IPS-11a (cell line): ENCODE results near the gene EZR.

Experiments used
- H3K4me3 ChIP-seq: one replicate; pipeline ENCODE4 v1.5.1; 2013; ENCODE audit warnings: low read depth, low read length, control low read depth

The EZR gene

DNA sequence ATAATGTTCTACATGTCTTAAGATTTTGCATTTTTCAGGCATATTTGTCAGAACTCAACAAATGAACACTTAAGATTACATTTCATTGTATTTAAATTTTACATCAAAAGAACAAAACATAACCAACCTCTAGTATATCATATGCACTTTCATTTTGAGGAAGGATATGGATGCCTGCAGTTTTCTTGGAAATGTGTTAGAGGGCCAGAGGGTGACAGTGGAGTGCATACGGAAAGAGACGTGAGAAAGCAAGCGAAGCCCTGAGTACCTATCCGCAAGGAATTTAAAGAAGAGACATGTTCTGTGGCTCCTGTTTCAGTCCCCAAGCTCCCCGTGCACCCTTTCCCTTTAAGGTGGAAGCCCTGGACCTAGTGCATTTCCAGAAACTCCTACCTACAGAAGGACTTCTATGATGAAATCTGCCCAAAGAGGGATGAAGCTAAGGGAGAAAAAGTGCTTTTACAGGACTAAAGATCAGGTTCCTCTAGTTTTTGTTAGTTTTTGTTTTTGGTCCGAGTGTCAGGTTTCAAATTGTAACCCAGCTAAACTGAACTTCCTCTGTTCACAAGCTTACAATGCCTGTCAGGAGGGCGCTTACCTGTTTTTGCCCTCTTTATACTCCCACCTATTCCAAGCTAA is 38.8 kb downstream of the EZR start:
- no peak overlapping the region for H3K4me3 ChIP-seq

DNA sequence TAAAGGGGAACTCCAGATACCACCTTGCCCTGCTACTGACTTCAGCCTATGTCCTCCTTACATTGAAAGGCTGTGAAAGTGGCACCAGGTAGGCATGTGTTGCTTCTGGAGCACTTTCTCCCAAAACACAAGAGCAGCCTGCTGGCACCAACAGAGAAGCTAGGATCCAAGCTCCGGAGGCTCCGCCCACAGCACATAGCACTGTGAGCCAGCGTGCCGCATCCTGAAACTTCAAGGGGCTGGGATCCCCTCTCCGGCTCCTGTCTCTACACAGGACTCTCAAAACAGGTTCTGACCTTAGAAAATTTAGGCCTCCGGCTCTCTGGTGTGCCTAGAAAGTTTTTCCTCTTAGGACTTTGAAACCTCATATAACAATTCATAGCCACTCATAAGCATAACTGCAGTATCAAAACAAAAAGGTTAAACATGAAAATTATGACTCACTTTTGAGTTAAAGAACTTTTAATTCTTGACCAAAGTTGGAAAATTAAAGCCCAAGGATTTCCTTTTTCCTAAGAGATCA is 41.1 kb downstream of the EZR start:
- no peak overlapping the region for H3K4me3 ChIP-seq

DNA sequence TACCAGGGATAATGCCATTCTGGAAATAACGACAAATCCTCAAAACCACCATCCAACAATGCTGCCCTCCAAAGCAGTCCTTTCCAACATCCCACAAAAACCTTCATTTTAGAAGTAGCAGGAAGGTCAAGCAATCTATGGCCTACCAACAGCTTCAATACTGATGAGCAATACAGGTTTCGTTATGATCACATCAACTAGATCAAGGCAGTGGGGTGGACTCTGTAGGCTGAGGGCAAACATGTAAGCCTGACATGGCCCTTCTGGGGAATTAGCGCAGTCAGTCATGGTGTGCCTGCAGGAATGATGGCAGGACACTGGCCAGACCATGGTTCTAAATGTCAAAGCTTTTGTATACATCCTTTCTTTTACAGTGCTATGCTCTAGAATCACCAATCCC is 41.7 kb downstream of the EZR start:
- H3K4me3 ChIP-seq: no peak overlapping the region

DNA sequence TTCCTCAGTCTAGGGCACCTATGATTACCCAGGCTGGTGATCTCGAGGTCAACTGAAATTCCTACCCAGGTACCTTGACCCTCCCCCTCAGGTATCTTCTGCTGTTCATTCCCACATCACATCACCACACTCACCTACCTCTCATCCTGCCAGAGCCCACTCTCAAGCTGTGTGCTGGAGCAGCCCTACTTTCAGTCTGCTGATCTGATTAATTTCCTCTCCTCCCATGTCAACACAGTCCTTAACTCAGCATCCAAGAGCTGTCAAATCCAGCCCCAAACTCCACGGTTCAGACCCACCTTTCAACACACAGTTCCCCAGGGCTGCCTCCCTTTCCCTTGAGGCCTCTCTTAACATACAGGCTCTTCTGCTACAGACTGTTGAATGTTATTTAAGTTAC is 42.4 kb downstream of the EZR start:
- H3K4me3 ChIP-seq: no peak overlapping the region

DNA sequence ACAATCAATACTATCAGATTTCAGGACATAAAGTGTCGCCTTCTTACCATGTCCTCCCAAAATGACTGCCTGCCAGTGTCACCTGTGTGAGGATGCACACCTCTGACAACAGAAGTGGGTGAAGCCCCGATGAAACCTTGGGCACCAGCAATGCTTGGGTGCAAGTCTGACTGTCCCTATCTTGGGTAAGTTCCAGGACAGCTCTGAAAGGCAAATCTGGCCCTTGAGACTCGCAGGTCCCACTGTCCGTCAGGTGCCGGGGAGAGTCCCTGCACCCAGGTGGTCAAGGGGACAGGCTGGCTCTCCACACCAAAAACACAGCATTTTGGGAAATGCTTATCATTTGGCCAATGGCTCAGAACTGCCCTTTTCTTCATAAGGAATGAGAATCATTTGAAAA is 43.3 kb downstream of the EZR start:
- H3K4me3 ChIP-seq: no peak overlapping the region

DNA sequence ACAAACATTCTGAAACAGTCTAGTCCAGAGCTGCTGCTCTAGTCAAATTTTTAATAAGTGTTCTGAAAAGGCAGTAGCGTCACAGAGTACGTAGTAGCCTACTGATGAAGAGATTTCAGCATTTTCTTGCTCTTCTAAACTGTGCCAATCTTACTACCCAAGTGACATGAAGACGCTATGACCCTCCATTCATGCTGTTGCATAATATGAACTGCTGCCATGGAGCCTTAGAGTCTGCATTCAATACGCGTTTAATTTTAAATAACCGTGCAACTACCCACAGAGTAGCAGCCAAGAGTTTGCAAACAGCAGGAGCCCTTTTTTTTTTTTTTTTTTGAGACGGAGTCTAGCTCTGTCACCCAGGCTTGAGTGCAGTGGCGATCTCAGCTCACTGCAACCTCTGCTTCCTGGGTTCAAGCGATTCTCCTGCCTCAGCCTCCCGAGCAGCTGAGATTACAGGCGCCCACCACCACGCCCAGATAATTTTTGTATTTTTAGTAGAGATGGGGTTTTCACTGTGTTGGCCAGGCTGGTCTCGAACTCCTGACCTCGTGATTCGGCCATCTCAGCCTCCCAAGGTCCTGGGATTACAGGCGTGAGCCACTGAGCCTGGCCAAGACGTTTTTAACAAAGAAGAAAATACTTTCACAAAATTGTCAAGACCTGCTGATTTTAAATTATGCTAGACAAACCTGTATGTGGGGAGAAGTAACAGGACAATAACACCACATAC is 44.3 kb downstream of the EZR start:
- no peak overlapping the region for H3K4me3 ChIP-seq

DNA sequence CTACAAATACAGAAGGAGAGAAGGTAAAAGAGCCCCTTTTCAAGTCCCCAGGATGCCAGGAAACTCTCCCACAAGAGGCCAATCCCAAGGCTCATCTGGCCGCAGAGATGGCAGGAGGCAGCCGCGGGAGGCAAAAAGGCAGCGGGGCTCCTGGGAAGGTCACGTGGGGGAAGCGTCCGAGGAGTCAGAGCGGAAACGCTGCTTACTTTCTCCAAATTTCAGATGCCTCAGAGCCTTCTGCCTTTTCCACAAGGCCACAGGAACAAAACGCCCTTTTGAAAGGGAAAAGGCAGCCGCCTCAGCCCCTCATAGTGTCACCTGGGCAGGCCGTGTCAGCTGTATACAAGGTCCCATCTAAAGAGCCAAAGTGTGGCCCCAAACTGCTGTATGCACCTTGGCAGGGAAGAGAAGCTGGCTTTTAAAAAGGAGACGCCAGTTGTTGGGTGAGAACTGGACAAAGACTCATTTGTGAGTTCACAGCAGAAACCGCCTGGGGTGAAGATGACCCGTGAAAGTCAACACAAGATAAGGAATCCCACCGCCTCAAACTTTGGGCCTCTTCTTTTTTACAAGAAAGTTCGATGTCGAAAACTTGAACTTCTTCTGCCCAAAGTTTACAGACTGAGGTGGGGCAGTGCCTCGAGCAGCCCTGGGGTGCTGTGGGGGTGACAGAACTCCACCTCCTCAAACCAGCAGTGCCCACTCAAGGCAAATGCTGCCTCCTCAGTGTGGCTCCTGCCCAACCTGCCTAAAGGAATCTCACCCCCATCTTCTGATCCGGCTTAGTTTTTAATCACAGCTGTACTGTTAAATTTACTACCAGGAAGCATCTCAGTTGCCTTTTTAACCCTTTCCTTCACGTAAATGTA is 45.4 kb downstream of the EZR start:
- no peak overlapping the region for H3K4me3 ChIP-seq

DNA sequence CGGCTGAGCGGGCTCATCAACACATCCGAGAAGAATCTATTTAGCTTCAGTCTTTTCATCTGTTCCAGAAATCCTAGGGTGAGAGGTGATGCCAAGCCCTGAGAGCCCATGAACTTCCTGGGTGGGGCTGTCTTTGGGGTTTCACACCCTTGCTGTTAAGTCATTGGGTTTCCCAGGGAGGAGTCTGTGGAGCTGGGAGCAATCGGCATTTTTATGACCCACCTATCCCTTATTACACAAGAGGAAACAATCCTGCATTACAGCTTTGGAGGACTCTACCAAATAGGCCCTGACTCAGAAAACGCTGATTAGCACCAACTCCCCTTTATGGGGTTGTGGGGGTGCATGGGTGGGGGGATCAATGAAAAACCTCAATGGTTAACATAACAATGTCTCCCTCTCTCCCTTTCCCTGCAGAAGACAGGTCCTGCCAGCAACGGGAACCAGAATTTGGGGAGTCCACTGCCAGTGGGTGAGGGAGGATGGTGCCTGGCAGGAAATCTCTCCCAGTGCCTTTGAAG is 46.3 kb downstream of the EZR start:
- H3K4me3 ChIP-seq: no peak overlapping the region

DNA sequence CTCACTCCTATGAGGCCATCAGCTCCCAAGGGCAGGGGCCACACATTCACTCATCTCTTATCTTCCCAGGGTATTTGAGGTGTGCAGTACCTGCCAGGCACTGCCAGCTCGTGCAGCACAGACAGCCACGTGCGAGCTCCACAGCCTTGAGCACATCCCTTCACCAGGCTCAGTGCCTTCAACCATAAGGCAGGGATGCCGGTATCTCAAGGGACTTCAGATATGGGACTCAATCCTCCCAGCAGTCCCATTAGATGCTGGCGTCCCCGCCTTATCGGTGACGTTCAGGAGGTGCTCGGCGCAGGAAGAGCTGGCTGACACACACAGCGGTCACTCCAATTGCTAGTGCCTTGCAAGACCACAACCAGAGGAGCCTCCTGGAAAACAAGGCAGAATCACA is 47.0 kb downstream of the EZR start:
- H3K4me3 ChIP-seq: no peak overlapping the region

DNA sequence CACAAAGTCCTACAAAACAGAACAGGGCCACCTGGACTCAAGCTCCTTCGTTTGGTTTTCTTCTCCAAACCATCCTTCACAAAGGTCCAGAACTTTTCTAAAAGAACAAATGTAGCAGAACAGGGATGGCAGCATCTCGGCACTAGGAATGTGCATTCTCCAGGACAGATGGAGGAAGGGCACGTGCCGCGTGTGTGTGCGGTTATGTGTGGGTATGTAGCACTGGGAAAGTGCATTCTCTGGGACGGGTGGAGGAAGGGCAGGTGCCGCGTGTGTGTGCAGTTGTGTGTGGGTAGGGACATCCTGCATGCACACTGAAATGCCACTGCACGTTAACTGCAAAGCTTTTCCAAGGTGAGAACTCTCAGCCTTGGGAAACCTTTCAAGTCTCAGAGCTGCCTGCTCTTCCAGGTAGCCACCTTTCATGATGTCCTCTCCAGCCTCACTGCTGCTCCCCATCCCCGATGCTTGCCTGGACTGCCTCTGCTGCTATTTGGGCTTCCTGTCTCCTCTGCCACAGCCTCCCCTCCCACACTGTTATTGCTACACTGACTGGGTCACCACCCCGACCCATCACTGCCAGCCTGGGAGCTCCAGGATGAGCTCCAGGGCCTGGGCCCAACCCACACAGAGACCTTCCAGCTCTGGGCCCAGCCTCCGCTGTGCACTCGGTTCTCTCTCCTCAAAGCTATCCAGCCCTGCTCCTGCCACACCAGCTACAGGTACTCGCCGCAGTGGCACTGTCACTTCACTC is 47.6 kb downstream of the EZR start:
- H3K4me3 ChIP-seq: no peak overlapping the region

DNA sequence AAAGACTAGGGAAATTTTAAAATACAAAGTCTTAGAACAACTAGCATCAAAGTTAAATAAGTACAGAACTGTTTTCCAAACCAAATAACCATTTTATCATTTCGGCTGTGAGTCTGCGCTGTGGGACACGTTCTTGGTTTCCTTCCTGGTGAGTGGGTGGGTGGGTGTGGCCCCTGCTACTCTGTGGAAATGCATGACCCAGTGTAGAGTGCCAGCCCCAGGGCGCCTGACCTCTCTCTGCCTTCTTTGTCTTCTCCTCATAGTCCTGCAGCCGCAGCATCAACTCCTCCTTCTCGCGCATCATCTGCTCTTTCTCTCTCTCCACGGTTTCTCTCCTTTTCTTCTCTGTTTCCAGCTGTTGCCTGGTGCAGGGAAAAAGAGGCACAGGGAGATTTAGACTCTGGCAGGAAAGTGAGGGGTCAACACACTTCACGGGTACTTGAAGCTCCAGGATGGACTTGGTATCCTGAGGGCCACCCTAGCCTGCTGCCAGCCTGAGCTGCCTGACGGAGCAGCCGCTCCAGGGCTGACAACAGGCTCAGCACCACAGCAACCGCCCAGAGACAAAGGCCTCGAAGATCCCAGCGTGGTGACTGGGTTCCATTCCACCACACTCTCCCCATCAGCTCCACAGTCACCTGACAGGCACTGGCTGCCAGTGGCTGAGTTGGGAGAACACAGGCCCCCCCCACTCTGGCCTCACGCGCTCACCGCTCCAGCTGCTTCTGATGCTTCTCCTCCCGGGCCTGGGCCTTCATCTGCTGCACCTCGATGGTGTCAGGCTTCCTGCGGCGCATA is 48.4 kb downstream of the EZR start:
- no peak overlapping the region for H3K4me3 ChIP-seq

DNA sequence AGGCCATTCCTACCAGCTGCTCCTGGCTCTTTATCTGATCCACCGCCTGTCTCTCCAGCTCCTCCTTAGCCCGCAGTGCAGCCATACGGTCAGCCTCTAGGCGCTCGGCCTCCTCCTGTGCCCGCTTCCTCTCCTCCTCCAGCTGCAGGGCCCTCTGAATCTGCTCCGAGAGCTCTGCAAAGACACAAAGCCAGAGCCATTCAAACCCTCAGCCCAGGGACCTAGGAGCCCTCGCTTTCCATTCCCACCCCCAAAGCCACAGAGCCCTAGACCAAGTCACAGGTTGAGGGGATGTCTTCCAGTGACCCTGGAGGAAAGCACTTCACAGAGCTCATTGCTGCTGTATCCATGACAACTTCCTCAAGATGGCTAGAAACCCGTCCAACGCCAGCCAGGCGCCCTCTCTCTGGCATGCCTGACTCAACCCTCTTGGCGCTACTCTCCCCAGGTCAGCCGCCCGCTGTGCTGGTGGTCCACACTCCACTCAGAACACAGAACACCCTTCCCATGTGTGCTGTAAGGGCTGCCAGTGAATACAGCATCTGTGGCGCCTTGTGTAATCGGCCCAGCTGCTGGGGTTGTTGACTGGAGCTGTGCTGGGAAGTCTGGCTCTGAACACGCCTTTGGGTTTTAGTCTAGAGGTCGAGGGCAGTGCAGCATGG is 49.3 kb downstream of the EZR start:
- no peak overlapping the region for H3K4me3 ChIP-seq

DNA sequence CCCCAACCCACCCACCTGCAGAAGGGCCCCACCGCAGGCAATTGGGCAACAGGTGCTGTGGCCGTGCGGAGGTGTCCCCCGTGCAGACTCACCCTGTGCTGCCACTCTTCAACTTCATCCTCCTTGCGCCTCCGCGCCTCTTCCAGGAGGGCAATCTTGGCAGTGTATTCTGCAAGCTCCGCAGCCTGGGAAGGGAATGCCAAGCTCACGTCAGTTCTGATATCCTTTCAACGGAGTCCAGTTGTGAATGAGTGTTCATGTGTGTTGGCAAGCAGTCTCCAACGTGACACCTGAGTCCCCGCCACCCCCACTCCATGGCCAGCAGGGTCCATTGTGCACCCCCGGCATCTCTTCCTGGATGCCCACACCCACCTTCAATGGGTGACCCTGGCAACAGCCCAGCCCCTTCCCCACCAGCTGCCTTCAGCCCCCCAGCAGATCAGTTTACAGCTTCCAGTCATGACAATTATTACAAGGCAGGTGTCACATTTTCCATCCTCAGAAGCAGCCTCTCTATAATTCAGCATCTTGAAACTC is 49.9 kb downstream of the EZR start:
- no peak overlapping the region for H3K4me3 ChIP-seq

DNA sequence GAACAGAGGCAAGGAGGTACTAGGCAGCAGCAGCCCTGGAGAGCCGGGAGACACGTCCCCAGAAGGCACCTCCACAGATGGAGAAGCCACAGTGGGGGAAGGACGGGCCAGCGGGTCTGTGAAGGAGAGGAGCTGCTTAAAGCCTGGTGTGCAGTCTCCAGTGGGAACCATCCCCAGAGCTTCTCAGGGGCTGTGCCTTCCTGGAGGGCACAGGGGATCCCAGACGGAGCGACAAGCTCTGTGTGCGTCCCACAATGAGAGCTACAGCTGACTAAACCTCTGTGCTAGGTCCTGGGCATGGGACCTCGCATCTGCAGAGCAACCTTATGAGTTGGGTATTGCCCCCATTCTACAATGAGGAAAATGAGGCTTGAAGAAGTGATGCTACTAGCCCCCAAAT is 50.7 kb downstream of the EZR start:
- H3K4me3 ChIP-seq: no peak overlapping the region

DNA sequence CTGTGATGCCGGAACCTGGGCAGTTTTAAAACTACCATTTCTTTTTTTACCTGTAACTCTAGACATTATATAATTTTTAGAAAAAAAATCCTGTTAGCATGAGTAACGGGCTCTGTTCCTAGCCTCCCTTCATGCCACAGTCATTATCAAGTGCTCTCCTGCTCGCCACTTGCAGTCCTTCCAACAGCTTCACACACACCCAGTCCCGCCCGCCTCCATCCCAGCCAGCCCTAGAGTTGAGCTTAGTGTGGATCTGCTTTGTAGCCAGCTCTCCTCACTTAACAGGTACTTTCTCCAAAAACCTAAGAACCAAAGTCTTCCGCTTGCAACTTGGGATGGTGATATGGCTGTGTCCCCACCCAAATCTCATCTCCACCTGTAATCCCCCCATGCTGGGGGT is 51.5 kb downstream of the EZR start:
- H3K4me3 ChIP-seq: no peak overlapping the region

DNA sequence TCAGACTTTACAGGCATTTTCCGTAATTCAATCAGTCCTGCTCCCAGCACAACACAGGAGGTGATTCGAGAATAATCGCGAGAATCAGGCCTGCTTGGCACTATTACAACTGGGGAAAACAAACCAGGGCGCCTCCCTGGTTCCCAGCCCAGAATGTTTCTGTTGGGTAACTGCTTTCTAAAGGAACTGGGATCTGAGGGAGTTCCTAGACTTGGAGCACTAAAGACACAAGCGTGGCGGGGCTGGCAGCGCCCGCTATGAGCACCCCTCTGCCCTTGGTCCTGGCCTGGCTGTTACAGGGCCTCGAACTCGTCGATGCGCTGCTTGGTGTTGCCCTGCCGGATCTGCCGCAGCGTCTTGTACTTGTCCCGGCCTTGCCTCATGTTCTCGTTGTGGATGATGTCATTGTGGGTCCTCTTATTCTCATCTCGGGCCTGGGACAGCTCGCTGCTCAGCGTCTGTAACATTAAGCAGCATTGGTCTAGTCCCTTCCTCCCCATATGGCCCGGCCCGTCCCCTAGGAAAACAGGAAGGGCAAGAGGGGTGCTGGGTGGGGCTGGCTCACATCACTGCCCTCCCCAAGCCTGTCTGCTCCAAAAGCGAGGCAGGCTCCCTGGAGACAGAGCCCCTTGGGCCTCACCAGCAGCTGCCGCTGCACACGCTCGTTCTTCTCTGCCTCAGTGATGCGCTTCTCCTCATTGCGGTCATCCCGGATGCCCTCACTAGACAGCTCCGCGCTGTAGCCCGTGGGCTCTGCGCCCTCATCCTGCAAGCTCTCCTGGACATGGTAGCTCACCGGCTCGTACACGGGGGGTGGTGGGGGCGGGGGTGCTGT is 52.3 kb downstream of the EZR start:
- H3K4me3 ChIP-seq: no peak overlapping the region

DNA sequence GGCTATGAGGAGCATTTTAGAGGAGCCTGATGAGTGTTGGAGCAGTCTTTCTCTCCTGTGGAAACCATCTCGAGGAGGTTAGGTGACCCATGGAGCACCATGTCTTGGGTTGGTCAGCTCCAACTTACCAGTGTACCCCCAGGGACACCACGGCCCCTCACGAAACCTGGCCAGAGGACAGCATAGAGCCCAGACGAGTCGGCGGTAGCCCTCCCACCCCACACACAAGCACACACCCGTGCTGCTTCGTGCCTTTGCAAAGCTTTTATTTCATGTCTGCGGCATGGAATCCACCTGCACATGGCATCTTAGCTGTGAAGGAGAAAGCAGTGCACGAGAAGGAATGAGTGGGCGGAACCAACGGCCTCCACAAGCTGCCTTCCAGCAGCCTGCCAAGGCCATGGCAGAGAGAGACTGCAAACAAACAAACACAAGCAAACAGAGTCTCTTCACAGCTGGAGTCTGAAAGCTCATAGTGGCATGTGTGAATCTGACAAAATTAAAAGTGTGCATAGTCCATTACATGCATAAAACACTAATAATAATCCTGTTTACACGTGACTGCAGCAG is 53.6 kb downstream of the EZR start:
- no peak overlapping the region for H3K4me3 ChIP-seq

DNA sequence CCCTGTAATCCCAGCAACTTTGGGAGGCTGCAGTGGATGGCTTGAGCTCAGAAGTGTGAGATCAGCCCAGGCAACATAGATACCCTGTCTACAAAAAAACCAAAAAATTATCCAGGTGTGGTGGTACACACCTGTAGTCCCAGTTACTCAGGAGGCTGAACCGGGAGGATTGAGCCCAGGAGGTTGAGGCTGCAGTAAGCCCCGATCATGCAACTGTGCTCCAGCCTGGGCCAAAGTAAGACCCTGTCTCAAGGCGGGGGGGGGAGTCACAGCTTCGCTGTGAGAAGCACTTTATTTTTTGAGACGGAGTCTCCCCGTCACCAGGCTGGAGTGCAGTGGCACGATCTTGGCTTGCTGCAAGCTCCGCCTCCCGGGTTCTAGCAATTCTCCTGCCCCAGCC is 54.2 kb downstream of the EZR start:
- no peak overlapping the region for H3K4me3 ChIP-seq
